ENCODE results near the gene OGFRL1.
A peak's percentile ranks its signal among the peaks of the same experiment; 100 is the strongest.

OGFRL1 gene

DNA sequence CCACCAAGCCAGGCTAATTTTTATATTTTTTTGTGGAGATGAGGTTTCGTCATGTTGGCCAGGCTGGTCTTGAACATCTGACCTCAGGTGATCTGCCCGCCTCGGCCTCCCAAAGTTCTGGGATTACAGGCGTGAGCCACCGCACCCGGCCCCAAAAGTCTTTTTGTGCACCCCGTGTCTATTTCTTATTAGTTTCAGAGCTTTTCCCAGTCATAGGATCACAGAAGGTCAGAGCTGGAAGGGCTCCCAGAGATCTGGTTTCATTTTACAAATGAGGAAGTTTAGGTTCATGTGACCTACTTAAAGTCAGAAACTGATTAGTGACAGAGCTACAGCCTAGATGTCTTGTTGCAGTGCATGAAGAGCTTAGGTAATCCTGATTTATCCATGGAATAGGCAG lies 1.6 kb upstream of the OGFRL1 start:
- DNase-seq = no peak

DNA sequence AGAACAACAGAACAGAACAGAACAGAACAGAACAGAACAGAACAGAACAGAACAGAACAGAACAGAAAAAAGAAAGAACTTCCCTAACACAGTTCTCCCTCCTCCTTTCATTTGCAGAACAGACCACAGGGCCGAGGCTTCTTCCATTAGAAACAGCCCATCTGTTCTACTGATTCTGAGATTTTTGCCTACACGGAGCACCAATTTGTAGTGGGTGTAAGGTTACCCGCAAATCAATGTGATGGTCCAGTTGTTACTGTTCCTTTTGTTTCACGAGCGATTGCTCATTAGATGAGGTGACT lies 734 bp upstream of the OGFRL1 start:
- no peak for DNase-seq

- peak in 2 of 4 experiments; percentile 2 to 10 for DNase-seq
These were observed 609 bp downstream of the OGFRL1 start for GRCh38 chr6:71289039-71289801.

- DNase-seq = no peak
These were observed 1.2 kb downstream of the OGFRL1 start for GRCh38 chr6:71289802-71290175.

DNA sequence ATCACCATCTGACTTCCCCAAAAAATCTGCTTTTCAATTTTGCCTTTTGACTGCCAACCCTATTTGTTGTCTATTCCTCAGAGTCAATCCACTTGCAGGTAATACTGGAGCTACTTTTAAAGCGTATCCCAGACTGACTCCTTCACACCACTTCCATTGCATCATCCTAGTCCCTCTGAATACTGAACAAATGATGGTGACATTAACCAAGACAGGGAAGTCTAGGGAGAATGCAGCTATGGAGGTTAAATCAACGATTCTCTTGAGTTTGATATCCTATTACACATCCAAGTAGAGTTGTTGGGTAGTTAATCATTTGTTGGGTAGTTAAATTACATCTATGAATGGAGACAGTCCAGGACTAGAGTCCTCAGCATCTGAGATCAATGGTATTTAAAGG lies 2.0 kb downstream of the OGFRL1 start:
- no peak for DNase-seq

GRCh38 chr6:71292001-71292400 lies 3.4 kb downstream of the OGFRL1 start:
- no peak for DNase-seq

DNA sequence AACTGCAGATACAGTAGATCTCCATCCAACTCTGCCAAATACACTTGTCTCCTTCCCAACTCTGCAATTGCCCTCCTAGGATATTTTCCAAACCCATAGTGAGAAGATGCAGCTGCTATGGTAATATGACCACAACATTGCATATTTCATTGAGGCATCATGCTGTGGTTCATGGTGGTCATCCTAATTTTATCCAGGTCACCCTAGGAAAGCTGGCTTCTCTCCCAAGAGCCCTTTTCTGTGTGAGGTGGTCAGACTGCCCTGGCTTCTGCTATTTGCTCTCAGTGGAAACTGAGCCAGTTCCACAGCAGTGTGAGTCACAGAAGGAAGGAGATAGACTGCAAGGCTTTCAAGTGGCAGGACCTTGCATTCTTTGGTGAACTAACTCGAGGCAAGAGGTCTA lies 5.5 kb downstream of the OGFRL1 start:
- DNase-seq = no peak

DNA sequence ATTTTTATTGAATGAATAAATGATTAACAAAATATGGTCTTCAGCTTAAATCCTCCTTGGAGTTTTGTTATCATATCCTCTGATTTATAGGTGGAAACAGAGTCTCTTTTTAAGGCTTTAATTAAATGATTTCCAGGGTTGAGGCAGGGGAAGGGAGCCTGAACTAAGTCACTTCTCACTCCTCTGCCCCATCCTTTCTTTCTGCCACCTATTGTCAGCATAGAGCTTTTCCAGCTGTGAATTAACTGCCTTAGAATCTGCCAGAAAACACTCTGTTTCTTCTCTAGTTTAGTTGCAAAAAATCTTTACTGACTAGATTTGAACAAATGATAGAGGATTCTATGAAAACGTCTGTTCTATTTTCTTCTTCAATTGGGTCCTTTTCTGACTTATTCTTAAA lies 9.8 kb downstream of the OGFRL1 start:
- no peak for DNase-seq

GRCh38 chr6:71299541-71300470 lies 11.2 kb downstream of the OGFRL1 start:
- DNase-seq = no peak

DNA sequence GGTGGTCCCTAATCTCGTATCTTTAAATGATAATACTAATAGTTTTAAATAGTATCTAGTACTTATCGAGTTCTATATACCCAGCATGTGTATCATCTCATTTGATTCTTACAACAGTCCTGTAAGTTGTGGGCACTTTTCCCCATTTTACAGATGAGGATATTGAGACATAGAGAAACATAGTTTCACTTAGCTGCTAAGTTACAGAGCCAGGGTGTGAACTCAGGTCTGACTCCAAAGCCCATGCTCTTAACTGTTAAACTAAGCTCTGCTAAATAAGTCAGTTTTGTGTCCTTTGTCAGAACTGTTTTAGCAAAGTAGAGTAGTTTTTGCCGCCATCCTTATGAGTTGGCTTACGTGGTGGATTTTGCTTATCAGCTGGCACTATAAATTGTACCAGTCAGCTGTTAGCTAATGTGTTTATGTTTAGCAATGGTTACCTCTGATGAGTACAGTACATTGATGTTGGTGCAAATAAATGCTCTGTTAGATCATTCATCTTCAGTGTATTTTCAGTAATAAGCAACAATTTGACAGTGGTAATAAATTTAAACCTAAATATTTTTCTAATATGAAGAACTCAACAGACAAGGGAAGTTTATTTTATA lies 12.1 kb downstream of the OGFRL1 start:
- no peak for DNase-seq

DNA sequence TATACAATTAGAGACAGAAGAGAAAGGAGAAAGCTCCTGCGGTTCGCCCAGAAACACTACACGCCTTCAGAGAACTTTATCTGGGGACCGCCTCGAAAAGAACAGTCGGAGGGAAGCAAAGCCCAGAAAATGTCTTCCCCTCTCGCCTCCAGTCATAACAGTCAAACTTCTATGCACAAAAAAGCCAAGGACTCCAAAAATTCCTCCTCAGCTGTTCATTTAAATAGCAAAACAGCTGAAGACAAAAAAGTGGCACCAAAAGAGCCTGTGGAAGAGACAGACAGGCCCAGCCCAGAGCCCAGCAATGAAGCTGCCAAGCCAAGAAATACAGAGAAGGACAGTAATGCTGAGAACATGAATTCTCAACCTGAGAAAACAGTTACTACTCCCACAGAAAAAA lies 12.9 kb downstream of the OGFRL1 start:
- no peak for DNase-seq

- no peak for DNase-seq
These were observed 21.0 kb downstream of the OGFRL1 start for GRCh38 chr6:71309656-71310055.

GRCh38 chr6:71310261-71310660 lies 21.6 kb downstream of the OGFRL1 start:
- no peak for DNase-seq

DNA sequence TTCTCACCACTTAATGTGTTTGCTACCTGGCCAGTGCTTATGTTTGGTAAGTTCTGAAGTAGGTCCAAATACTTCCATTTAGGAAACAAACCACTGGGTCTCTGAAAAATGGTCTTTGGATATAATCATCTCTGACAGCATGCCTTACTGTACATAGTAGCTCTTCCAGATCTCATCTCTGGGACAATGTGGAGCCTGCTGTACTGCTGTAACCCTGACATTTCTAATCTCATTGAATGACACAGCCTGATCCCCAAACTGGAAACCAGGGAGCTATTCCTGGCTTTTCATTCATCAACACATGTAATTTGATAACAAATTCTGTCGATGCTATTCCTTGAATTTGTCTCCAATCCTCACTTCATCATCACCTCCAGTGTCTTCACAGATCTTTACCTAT lies 23.5 kb downstream of the OGFRL1 start:
- no peak for DNase-seq

DNA sequence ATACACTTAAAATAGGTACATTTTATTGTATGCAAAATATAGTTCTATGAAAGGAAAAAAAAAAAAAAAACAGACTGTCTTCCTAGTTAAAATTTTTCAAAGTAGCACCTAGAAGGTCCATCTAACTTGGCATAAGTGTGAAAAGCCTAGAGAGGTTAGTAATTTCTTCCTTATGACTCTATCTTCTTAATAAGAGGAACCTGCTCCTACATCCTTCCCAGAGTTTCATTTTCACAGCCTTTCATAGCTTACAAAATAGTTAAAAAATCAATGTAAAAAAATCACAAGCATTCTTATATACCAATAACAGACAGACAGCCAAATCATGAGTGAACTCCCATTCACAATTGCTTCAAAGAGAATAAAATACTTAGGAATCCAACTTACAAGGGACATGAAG lies 28.8 kb downstream of the OGFRL1 start:
- DNase-seq = no peak

GRCh38 chr6:71320041-71320440 lies 31.4 kb downstream of the OGFRL1 start:
- DNase-seq = no peak

- DNase-seq = no peak
These were observed 32.7 kb downstream of the OGFRL1 start for GRCh38 chr6:71321314-71321713.

DNA sequence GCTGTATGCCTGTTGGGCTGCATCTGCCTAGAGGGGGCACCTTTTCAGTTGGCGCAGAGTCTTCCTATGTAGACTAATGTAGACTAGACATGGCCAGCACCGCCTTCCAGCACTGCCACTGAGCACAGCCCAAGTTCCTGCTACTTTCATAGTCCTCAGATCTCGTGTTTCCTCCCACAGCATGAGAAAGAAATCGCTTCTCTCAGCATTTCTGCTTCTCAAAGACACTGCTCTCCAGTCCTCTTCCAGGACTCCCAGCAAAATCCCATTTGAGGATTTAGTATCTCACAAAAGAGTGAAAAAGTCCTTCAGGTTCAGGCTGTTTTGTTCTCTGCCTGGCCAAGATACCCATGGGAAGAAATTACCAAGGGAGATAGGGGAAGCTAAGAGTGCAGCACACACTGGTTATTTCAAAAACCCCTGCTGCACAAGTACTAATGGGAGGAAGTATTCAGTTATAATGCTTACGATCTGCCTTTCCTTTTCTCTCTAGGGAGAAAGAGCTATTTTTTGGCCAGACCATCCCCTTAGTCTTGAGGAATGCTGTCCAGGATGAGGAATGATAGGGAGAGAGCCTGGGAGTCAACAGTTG lies 35.7 kb downstream of the OGFRL1 start:
- no peak for DNase-seq

DNA sequence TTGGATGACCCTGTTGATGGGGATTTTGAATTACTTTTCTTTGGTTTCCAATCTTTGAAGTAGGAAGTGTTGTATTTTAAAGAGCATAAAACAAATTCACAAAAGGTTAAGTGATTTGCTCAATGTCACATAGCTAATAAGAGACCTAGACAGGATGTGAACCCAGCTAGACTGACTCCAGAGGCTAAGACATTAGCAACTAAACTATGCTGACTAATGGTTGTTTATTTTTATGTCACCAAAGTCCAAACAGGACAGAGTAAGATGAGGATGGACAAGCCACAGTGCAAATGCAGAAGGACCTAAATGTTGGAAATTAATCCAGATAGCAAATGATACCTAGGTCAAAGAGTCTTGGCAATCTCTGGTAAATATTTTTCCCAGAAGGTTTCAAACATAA lies 38.0 kb downstream of the OGFRL1 start:
- no peak for DNase-seq

DNA sequence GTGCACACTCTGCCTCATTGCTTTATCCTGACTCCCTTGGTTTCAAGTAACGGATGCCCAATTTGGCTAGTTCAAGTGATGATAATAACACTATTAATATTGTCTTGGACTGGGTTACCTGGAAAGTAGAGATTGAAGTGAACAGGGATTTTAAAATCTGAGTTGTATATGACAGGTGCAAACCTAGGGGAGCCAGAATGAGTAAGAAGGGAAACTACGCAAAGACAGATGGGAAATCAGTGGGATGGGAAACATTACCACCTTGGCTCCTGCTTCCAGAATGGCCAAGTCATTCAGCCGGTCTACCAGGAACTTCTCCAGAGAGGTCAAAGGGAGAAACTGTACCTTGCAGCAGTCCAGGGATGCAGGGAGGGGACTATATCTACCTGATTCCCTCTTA lies 41.9 kb downstream of the OGFRL1 start:
- no peak for DNase-seq

DNA sequence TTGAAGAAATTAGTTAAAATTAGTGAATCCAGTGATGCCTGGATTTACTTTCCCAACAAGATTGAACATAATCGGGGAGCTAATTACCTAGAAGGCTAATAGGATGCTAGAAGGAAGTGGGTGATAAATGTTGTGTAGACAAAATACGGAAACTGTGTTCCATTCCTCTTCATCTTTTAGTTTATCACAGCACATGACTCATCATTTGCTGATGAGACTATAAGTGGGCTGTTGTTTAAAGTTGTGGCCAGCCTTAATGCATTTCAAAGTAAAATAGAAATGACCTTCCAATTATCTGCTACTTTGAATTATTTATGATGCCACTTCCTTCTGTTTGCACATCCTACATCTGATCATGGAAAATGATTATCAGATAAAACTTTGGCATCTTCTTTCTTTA lies 43.4 kb downstream of the OGFRL1 start:
- no peak for DNase-seq

DNA sequence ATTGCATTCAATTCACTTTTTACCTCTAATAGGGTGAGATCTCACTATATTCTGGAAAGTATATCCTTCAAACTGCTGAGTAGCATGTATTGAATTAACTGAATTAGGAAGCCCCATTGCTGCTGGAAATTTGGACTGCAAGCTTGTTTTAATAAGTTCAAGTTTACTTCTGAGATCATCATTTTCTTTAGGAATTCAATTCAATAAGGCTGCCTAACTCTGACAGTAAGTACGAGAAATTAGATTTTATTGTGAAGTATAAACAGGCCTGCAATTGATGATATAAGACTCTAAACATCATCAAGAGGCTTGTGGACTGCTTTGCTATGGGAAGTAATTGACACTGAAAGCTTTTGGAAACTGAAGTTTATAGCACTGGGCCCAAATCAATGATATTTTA lies 44.4 kb downstream of the OGFRL1 start:
- no peak for DNase-seq

DNA sequence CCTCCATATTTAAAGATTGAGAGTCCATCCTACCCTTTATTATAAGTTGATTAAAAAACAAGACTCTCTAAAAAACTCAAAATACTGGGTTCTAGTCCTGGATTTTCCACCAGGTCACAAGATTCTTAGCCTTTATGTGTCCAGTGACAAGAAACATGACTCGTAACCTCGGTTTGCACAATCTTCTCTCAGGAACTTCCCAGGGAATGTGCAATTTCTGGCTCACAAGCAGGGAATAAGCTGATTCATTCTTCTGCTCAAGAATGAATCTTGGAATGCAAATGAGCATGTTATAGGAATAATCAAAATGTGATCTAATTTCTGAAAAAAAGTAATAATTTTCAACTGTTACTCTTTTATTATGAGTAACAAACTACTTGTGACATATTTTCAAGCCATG lies 45.1 kb downstream of the OGFRL1 start:
- DNase-seq = no peak

- no peak for DNase-seq
These were observed 46.2 kb downstream of the OGFRL1 start for GRCh38 chr6:71334768-71335167.
